ENCODE measurements around the gene LRRIQ4.

- no peak for TF ChIP-seq EZH2 (IDR thresholded peaks at IDR 0.05; ENCODE audit: insufficient read depth, poor library complexity, severe bottlenecking)
- TF ChIP-seq EZH2phosphoT487 (IDR thresholded peaks at IDR 0.05; ENCODE audit: insufficient read depth, low read depth), result no peak
These were observed 47.6 kb upstream of the LRRIQ4 start, which contains the start of gene TERC for GRCh38 chr3:169764882-169765612.
